CD4-positive, alpha-beta T cell (primary cell): ENCODE results near the gene CACNA2D2. TPM values are rescaled to one million over a fixed set of nuclear protein-coding genes. Genes with fewer than 3 reads are reported as not detected.

Experiments used
- ATAC-seq: fragments of 200-7000 bp; cut with Tn5 transposase; one replicate; pipeline ENCODE4 v1.10.0; 2022; ENCODE audit warnings: mild to moderate bottlenecking; ENCODE audit not compliant: poor library complexity
- CTCF ChIA-PET: fragments of 350-600 bp; sonication (Branson Sonifier 250); formaldehyde crosslinking; loops from one replicate; lab custom pipeline; 2021; ENCODE audit warnings: antibody characterized with exemption, inconsistent platforms; lab: Charles Lee
- POLR2A ChIA-PET: fragments of 350-600 bp; sonication (Branson Sonifier 250); formaldehyde crosslinking; loops from one replicate; lab custom pipeline; 2021; ENCODE audit warnings: antibody characterized with exemption, inconsistent platforms; lab: Charles Lee
- DNase-seq, 14 experiments: peaks; one replicate each; pipeline ENCODE4 v3.0.0-alpha.2; 2013 to 2020; ENCODE audit warnings: mixed read lengths in 2 of 14
- H3K27ac ChIP-seq, 2 donors: one replicate each; pipeline versions ENCODE4 v1.5.1 to v1.7.0; 2013; ENCODE audit warnings: low read length in 2 of 2, low read depth in 1 of 2, mild to moderate bottlenecking in 1 of 2
- H3K27me3 ChIP-seq, 2 experiments: 1 replicate in 1 of 2; 2 replicates in 1 of 2; pipeline versions ENCODE4 v1.6.1 to v1.7.0; 2013; ENCODE audit warnings: low read length in 2 of 2, control low read depth in 1 of 2, mild to moderate bottlenecking in 1 of 2, moderate library complexity in 1 of 2; ENCODE audit not compliant: insufficient read depth in 2 of 2, control insufficient read depth in 1 of 2
- H3K36me3 ChIP-seq: one replicate; pipeline ENCODE4 v1.6.1; 2013; ENCODE audit warnings: low read length, control low read depth; ENCODE audit not compliant: insufficient read depth
- H3K4me1 ChIP-seq: one replicate; pipeline ENCODE4 v1.6.1; 2013; ENCODE audit warnings: low read length, control low read depth; ENCODE audit not compliant: insufficient read depth
- H3K4me3 ChIP-seq: one replicate; pipeline ENCODE4 v1.5.1; 2013; ENCODE audit warnings: mild to moderate bottlenecking, low read length, moderate library complexity
- H3K9me3 ChIP-seq, 2 experiments: 1 replicate in 1 of 2; 2 replicates in 1 of 2; pipeline versions ENCODE4 v1.6.1 to v1.7.0; 2013; ENCODE audit warnings: low read length in 2 of 2, mild to moderate bottlenecking in 2 of 2, control low read depth in 1 of 2, moderate library complexity in 1 of 2; ENCODE audit not compliant: control insufficient read depth in 1 of 2, insufficient read depth in 1 of 2
- H3K27ac Mint-ChIP-seq: one replicate; pipeline ENCODE4 v1.8.0; 2020; ENCODE audit warnings: mixed read lengths
- H3K27me3 Mint-ChIP-seq: one replicate; pipeline ENCODE4 v1.8.0; 2021; ENCODE audit warnings: mixed read lengths
- H3K36me3 Mint-ChIP-seq: one replicate; pipeline ENCODE4 v1.8.0; 2021; ENCODE audit warnings: low read depth, mixed read lengths
- H3K4me1 Mint-ChIP-seq: one replicate; pipeline ENCODE4 v1.8.0; 2021; ENCODE audit warnings: low read depth, mixed read lengths
- H3K4me3 Mint-ChIP-seq: one replicate; pipeline ENCODE4 v1.8.0; 2020; ENCODE audit warnings: mild to moderate bottlenecking, mixed read lengths
- H3K9me3 Mint-ChIP-seq: one replicate; pipeline ENCODE4 v1.8.0; 2020; ENCODE audit warnings: mixed read lengths
- CTCF ChIP-seq: fragments of 200-600 bp; IDR thresholded peaks from one replicate; pipeline ENCODE4 v1.8.0; 2022; ENCODE audit warnings: antibody characterized with exemption, mild to moderate bottlenecking
- intact Hi-C, 2 experiments: fragments of 100-400 bp; cut with DNase I in 1 of 2; cut with micrococcal nuclease in 1 of 2; formaldehyde crosslinking; loops; one replicate each; pipeline versions ENCODE4 v1.15.1 to v1.9.0; 2023 to 2025; cut with DNase I, micrococcal nuclease
- total RNA-seq, 174 experiments: library from RNA in 2 of 174; stranded (reverse) in 2 of 174; gene quantifications; one replicate each; pipeline ENCODE4 v1.2.3 and lab custom pipeline; 2021 to 2026

CACNA2D2 gene
- total RNA-seq, 2 experiments from 2014 or later: 2.5 to 3.8 TPM

DNA sequence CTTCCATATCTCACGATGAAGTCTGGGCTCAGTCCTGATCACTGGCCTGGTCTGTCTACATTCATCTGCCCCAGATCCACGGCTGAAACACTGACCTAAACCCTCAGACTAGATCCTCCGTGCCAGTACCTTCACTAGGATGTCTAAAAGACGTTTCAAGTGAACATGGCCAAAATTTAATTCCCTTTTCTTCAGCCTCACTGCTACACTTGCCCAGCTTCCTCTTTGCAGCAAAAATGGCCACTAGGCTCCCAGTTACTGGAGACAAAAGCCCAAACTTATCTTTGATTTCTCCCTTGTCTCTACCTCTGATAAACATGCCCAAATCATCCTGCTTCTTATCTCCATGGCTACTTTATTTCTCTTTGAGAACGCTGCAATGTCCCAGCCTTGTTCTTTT, 164.5 kb downstream of the CACNA2D2 start:
- Histone ChIP-seq H3K27ac (peak overlapping the region in 1 of 2 donors; percentile 95), H3K4me3 (peak overlapping the region; percentile 93), H3K4me1 (peaks cover 78% of the 10 kb centered on the region), H3K9me3 (no peaks in the 10 kb centered on the region), H3K36me3 (peaks cover 5% of the 10 kb centered on the region), H3K27me3 (no peaks in the 10 kb centered on the region)
- Mint-ChIP-seq H3K9me3 (no peaks in the 10 kb centered on the region), H3K4me3 (peak overlapping the region; percentile 96), H3K27ac (peak overlapping the region; percentile 95), H3K4me1 (peaks cover 70% of the 10 kb centered on the region), H3K36me3 (peaks cover 21% of the 10 kb centered on the region), H3K27me3 (no peaks in the 10 kb centered on the region)
- CTCF ChIA-PET: interaction anchor here (0.7 to 4.6 kb wide), 4 partner anchors 8 to 40 kb away, joined by 3 to 19 read pairs (median 6); partner anchors contain the start of genes HYAL3 and NAA80
- intact Hi-C loops: loop anchor here (5.0 kb wide), 2 partner anchors 42 to 102 kb away; partner anchors contain the start of genes GNAI2 (in 1 of the 2), HYAL3 (in 1 of the 2) and NAA80 (in 1 of the 2)
- no peak for ATAC-seq
- POLR2A ChIA-PET: interaction anchor here (0.9 to 7.9 kb wide), 7 partner anchors 10 to 204 kb away, joined by 3 to 214 read pairs (median 4); partner anchors contain the start of genes CYB561D2, GNAI2, HYAL3 and NAA80
- peak in 1 of 14 experiments; percentile 27 for DNase-seq
- no peak for TF ChIP-seq CTCF

DNA sequence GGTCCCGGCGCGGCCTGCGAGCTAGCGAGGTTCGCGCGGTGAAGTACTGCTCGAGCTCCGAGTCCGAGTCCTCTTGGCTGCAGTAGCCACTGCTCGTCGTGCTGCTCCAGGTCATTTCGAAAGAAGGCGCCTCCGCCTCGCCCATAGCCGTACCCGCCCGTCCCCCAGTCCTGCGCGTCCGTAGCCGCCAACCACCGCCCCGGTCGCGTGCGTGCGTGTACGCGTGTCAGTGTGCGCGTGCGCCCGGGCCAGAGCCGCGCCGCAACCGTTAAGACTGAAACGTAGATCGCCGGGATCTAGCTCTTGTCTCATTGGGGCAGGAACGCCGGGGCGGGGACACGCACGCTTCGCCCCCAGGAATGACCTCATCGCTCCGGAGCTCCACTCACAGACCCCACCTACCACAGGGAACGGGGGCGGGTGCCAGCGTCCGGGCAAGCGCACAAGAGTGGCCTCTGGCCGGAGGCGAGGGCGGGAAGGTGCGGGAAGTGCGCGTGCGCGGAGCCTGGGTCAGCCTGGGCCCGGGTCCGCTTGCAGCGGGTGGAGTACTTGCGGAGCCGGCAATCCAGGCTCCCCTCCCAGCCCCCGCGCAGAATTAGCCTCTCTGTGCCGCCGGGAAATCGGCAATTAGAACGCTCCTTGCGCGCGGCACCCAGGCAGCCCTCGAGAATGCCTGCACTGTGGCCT, 166.1 kb downstream of the CACNA2D2 start:
- DNase-seq: peak; percentile 81 to 98 (median 90)
- intact Hi-C loops: loop anchor here (1.0 to 5.0 kb wide), 5 partner anchors 9 to 100 kb away; partner anchors contain the start of genes CYB561D2 (in 1 of the 2), GNAI2 (in 1 of the 2), HYAL3 (in 1 of the 2) and NAA80 (in 1 of the 2)
- Mint-ChIP-seq H3K4me1 (peaks cover 71% of the 10 kb centered on the region), H3K4me3 (peak overlapping the region; percentile 96), H3K9me3 (no peaks in the 10 kb centered on the region), H3K27ac (peak overlapping the region; percentile 95), H3K36me3 (peaks cover 28% of the 10 kb centered on the region), H3K27me3 (no peaks in the 10 kb centered on the region)
- ATAC-seq: peak; percentile 77
- no peak for TF ChIP-seq CTCF
- Histone ChIP-seq H3K36me3 (peaks cover 8% of the 10 kb centered on the region), H3K4me3 (peak overlapping the region; percentile 93), H3K4me1 (peaks cover 85% of the 10 kb centered on the region), H3K27ac (peak overlapping the region; percentile 95 to 96), H3K9me3 (no peaks in the 10 kb centered on the region), H3K27me3 (no peaks in the 10 kb centered on the region)
- POLR2A ChIA-PET: interaction anchor here (0.5 to 7.9 kb wide), 31 partner anchors 9 to 1720 kb away, joined by 3 to 214 read pairs (median 6); partner anchors contain the start of genes C3orf18, CACNA2D2, CYB561D2 and DUSP7
- CTCF ChIA-PET: interaction anchor here (1.4 to 4.6 kb wide), 9 partner anchors 8 to 45 kb away, joined by 3 to 19 read pairs (median 5); partner anchors contain the start of genes CYB561D2, HYAL3, IFRD2 and NAA80

DNA sequence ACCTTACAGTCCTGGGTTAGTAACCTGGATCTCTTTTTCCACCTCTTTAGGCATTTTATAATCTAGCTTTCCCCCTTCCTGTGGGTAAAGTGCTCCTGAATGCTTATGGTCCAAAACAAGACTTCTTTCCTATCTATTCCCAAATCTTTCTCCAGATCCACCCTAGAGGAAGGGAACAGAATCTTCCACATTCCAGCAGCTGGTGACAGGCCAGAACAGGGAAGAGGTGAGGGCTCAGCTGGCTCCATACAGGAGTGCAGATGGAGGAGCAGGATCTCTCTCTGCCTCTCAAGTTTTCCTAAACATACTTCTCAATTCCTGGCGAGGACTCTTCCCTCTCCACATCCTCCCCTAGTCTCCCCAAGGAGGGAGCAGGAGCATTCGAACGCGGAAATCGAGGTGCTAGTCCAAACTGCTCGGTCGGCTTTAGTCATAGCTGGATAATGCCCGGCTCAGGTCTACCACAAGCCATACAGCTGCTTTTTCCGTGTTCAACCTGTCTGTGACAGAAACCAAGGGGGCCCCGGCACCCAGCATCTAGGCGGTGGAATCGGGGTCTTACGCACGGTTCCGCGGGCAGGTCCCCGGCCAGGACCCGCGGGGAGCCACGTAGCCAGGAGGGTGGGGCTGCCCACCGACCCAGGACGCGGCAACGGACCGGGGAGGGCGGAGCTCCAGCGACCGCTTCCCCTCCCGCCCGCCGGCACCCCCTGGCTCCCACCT, 166.8 kb downstream of the CACNA2D2 start:
- peaks cover 35% of the 10 kb centered on the region for H3K36me3 Mint-ChIP-seq
- H3K4me1 Mint-ChIP-seq: peaks cover 71% of the 10 kb centered on the region
- no peaks in the 10 kb centered on the region for H3K27me3 Mint-ChIP-seq
- no peaks in the 10 kb centered on the region for H3K9me3 ChIP-seq
- peak overlapping the region; percentile 93 to 96 for H3K27ac ChIP-seq
- peaks cover 82% of the 10 kb centered on the region for H3K4me1 ChIP-seq
- H3K27ac Mint-ChIP-seq: peak overlapping the region; percentile 95
- no peak for TF ChIP-seq CTCF
- intact Hi-C loops: loop anchor here (1.0 to 5.0 kb wide), 5 partner anchors 8 to 99 kb away; partner anchors contain the start of genes CYB561D2 (in 1 of the 2), GNAI2 (in 1 of the 2), HYAL3 (in 1 of the 2) and NAA80 (in 1 of the 2)
- DNase-seq (no peak), ATAC-seq (peak; percentile 40)
- peak overlapping the region; percentile 93 for H3K4me3 ChIP-seq
- H3K27me3 ChIP-seq: no peaks in the 10 kb centered on the region
- no peaks in the 10 kb centered on the region for H3K9me3 Mint-ChIP-seq
- CTCF ChIA-PET: interaction anchor here (1.4 to 4.6 kb wide), 8 partner anchors 8 to 44 kb away, joined by 3 to 19 read pairs (median 6); partner anchors contain the start of genes HYAL3, IFRD2, NAA80 and TUSC2
- POLR2A ChIA-PET: interaction anchor here (0.5 to 7.9 kb wide), 29 partner anchors 9 to 1316 kb away, joined by 3 to 214 read pairs (median 7); partner anchors contain the start of genes C3orf18, CACNA2D2, CYB561D2 and GNAI2
- H3K36me3 ChIP-seq: peaks cover 15% of the 10 kb centered on the region
- peak overlapping the region; percentile 96 for H3K4me3 Mint-ChIP-seq
